LHCN-M2 (cell line): ENCODE results near the gene TAF3. TPM values are rescaled to one million over a fixed set of nuclear protein-coding genes. Genes with fewer than 3 reads are reported as not detected.

Source experiments
- DNase-seq: peaks from one replicate; pipeline ENCODE4 v3.0.0-alpha.2; 2012; ENCODE audit warnings: low read depth
- total RNA-seq: library from RNA; depleted of rRNA; stranded (reverse); fragments of >200 nt; gene quantifications from 2 replicates; pipeline ENCODE4 v1.2.3, GENCODE V29; 2014; rRNA removed

Gene TAF3
- total RNA-seq, 1 experiment from 2014 or later, result 3.4 TPM

GRCh38 chr10:8056378-8056777, 238.1 kb downstream of the TAF3 start:
- no peak for DNase-seq

DNA sequence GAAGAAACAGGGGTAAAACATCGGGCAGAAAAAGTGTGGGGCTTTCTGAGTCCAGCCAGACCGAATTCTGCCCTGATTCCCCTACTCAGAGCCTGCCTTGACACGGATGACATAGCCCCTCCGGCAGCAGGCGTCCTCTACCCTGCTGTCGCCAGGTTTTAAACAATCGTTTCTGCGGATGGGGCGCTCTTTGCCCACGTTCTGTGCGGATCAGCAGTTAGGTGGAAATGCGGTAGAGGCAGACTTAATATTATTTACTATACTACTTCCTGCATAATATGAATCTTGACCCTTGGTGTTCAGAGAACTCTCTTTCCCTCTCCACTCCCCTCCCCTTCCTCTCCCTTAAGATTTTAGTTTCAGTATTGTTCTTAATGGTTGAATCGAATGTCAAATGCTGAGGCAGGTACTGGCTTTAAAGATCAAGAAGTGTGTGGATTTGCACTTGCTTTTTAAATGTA, 238.6 kb downstream of the TAF3 start:
- no peak for DNase-seq

DNA sequence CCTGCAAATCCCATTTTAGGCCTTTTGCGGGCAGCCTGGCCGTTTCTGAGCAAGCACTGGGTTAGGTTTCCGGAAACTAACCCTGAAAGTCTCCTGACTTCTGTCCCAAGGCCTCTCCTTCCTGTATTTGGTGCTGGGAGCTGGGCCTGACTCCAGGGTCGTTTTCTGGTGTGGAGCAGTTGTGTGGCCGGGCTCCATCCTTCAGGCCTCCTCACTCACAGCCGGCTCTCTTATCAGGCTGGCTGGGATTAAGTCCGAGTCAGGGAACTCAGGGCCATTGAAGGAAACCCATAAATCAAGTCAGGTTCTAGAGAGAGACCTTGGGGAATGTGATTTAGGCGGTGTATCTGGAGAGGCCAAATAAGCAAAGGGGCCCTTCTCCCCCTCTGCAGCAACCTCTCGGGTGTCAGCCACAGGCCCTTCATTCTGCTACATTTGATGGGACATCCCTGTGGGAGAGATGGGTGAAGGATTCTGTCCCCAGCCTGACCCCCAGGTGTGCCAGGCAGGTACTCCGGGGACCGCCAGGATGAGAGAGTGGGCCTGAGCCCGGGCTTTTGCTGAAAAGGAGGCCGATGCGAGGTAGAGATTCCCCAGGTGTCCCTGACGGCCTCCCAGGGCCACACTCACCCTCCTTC, 239.4 kb downstream of the TAF3 start:
- DNase-seq, result no peak

GRCh38 chr10:8058274-8059111, 240.2 kb downstream of the TAF3 start:
- DNase-seq, result no peak

DNA sequence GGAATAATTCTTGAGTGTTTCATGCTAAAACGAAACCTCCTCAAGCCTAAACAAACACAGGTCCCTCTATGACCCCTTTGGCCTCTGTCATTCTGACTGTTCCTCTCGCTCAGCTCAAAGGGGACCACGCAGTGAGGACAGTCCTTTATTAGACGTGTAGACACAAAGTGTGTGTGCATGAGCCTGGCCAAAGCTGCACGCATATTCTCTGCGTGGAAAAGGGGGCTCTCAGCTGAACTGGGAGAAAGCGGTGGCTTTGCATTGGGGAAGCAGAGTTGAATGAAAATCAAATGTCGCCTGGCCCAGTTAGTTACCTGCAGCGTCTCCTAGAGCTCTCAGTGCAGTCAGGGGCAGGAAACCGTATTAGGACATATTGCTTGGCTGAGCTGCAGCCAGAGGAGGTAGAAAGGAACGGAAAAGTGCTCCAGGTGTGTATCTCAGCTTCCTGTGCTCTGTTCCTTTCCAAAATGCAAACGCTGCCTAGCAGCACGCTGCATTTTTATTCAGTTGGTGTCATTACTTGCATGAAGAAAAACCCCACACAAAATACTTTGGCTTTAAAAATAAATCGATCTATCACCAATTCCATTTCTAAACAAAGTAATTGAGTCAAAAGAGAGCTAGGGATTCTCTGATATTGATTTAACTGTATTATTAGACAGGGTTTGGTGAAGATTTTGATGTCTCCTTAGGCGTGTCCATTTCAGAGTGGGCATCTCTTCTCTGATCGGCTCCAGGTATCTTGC, 241.1 kb downstream of the TAF3 start:
- DNase-seq, result no peak

- peak; percentile 23 for DNase-seq
These were observed 241.9 kb downstream of the TAF3 start for GRCh38 chr10:8060010-8060703.

GRCh38 chr10:8060704-8061121, 242.4 kb downstream of the TAF3 start:
- DNase-seq, result no peak

GRCh38 chr10:8061274-8062211, 243.2 kb downstream of the TAF3 start:
- no peak for DNase-seq

DNA sequence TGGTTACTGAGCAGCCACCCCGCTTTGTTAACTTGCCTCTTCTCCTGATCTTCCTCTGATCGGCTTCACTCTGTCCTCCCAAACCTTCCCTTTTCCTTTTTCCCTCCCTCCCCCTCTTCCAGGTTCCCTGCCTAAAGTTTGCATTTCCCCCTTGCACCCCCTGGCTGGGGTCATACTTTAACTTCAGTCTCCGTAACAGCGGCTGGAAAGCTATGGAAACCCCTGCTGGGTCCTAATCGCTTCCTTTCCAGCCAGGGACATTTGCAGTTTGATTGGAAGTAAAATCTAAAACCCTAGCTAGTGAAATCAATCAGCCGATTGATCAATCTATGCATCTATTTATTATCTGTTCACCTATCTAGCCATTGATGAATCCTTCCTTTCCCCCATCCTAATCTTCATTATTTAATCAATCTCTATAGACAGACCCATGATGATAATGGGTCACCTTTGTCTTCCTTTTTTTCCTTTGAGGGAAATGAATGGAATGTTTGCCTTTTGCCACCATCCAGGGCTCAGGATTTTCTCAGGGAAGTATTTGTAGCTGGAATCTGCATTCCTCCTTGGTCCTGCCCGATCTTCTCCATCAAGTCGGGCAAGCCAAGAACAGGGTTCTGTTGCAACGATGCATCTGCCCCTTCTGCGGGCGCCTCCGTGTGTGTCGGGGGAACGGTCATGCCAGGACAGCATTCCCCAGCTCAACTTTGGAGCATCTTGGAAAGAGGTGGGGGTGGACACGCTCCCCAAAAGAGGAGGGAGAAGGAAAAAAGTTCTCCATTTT, 245.0 kb downstream of the TAF3 start:
- no peak for DNase-seq

- DNase-seq, result no peak
These were observed 245.6 kb downstream of the TAF3 start for GRCh38 chr10:8063935-8064334.

- DNase-seq, result no peak
These were observed 246.1 kb downstream of the TAF3 start for GRCh38 chr10:8064436-8064835.

DNA sequence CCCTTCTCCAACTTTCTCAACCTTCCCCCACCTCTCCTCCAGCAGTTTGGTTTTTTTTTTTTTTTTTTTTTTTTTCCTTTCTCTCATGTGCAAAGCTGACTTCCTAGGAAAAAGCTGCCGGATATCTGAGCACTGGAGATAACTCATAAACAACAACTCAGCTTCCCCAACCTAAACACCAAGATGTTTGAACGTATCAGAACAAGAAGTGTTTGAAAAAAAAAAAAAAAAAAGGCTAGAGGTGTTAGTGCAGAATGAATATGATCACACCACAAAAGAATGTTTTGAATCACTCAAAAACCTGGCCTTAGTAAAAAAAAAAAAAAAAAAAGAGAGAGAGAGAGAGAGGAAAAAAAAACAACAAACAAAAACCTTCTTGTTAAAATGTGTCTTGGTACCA, 247.3 kb downstream of the TAF3 start:
- DNase-seq, result no peak

DNA sequence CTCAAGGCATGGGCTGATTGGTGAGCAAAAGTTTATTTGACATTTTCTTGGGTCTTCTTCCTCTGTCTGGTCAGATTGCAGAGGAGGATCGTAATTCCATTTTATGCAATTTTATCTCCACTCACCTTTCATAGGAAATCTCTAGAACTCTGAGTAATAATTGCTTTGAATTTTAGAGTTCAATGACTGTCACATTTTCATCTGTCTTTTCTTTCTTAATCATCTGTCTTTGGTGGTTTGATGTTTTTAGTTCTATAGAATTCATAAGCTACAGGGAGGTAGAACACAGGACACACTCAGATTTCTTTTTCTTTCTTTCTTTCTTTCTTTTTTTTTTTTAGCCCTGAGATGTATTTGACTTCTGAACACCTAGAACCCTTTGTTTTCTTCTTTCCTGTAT, 247.8 kb downstream of the TAF3 start:
- no peak for DNase-seq

Other genes starting within 250 kb of the TAF3 start
- gene ITIH5, start 151.5 kb upstream of the TAF3 start, total RNA-seq, result not detected in 2 replicates
- not detected in 2 replicates for gene ITIH2, start 115.2 kb upstream of the TAF3 start, total RNA-seq
- 11.1 and 12.5 TPM in 2 replicates for gene KIN, start 30.5 kb upstream of the TAF3 start, total RNA-seq
- 301 and 304 TPM in 2 replicates for gene ATP5F1C, start 30.3 kb upstream of the TAF3 start, total RNA-seq
- gene GATA3, start 236.2 kb downstream of the TAF3 start, total RNA-seq, result not detected in 2 replicates